Astrocyte (in vitro differentiated cells and primary cell): Measurements from ENCODE around the gene LIN7C. TPM values are rescaled to one million over a fixed set of nuclear protein-coding genes. Genes with fewer than 3 reads are reported as not detected.

ENCODE experiments used
- DNase-seq: peaks from one replicate; pipeline ENCODE4 v3.0.0-alpha.2; 2010; ENCODE audit warnings: low read depth
- FAIRE-seq: peaks from 2 replicates; lab custom pipeline; 2011; peaks lifted over from hg19 to GRCh38; lab: Jason Lieb, UNC
- H2AFZ ChIP-seq: 2 replicates; pipeline ENCODE4 v1.6.0; 2012; ENCODE audit warnings: low read depth, low read length, inconsistent platforms
- H3K27ac ChIP-seq: 2 replicates; pipeline ENCODE4 v1.5.1; 2011; ENCODE audit warnings: low read depth, low read length, inconsistent platforms
- H3K27me3 ChIP-seq: 2 replicates; pipeline ENCODE4 v1.6.0; 2011; ENCODE audit warnings: low read length, inconsistent platforms; ENCODE audit not compliant: insufficient read depth
- H3K36me3 ChIP-seq: 2 replicates; pipeline ENCODE4 v1.5.1; 2011; ENCODE audit warnings: low read length, inconsistent platforms; ENCODE audit not compliant: insufficient read depth
- H3K4me1 ChIP-seq: 2 replicates; pipeline ENCODE4 v1.5.1; 2011; ENCODE audit warnings: low read length, inconsistent platforms; ENCODE audit not compliant: insufficient read depth
- H3K4me2 ChIP-seq: 2 replicates; pipeline ENCODE4 v1.6.0; 2012; ENCODE audit warnings: low read length, inconsistent platforms
- H3K4me3 ChIP-seq: 2 replicates; pipeline ENCODE4 v1.5.1; 2011; ENCODE audit warnings: low read depth, mild to moderate bottlenecking, low read length, inconsistent platforms; ENCODE audit not compliant: insufficient read depth
- H3K79me2 ChIP-seq: 2 replicates; pipeline ENCODE4 v1.6.0; 2012; ENCODE audit warnings: mild to moderate bottlenecking, low read length, inconsistent platforms; ENCODE audit not compliant: insufficient read depth
- H3K9ac ChIP-seq: 2 replicates; pipeline ENCODE4 v1.6.0; 2012; ENCODE audit warnings: mild to moderate bottlenecking, low read length, inconsistent platforms
- H3K9me3 ChIP-seq: 2 replicates; pipeline ENCODE4 v1.5.1; 2012; ENCODE audit warnings: low read depth, mild to moderate bottlenecking, low read length, inconsistent platforms; ENCODE audit not compliant: insufficient read depth
- H4K20me1 ChIP-seq: 2 replicates; pipeline ENCODE4 v1.6.0; 2012; ENCODE audit warnings: low read length, inconsistent platforms; ENCODE audit not compliant: insufficient read depth
- H3K27ac Mint-ChIP-seq: one replicate; pipeline ENCODE4 v1.8.0; 2021; ENCODE audit warnings: mild to moderate bottlenecking, mixed read lengths; ENCODE audit not compliant: unreplicated experiment
- H3K27me3 Mint-ChIP-seq: one replicate; pipeline ENCODE4 v1.8.0; 2021; ENCODE audit warnings: low read depth, mixed read lengths; ENCODE audit not compliant: unreplicated experiment
- H3K36me3 Mint-ChIP-seq: one replicate; pipeline ENCODE4 v1.8.0; 2021; ENCODE audit warnings: low read depth, mixed read lengths; ENCODE audit not compliant: unreplicated experiment
- H3K4me1 Mint-ChIP-seq: one replicate; pipeline ENCODE4 v1.8.0; 2021; ENCODE audit warnings: low read depth, mixed read lengths; ENCODE audit not compliant: unreplicated experiment
- H3K4me3 Mint-ChIP-seq: one replicate; pipeline ENCODE4 v1.8.0; 2021; ENCODE audit warnings: mild to moderate bottlenecking, moderate library complexity, mixed read lengths; ENCODE audit not compliant: unreplicated experiment
- H3K9me3 Mint-ChIP-seq: one replicate; pipeline ENCODE4 v1.8.0; 2021; ENCODE audit warnings: mild to moderate bottlenecking, mixed read lengths; ENCODE audit not compliant: unreplicated experiment
- CTCF ChIP-seq: IDR thresholded peaks from 2 replicates; pipeline ENCODE4 v1.5.1; 2011; ENCODE audit warnings: low read depth, mild to moderate bottlenecking, inconsistent platforms, low read length, moderate library complexity; ENCODE audit not compliant: insufficient read depth
- EZH2 ChIP-seq: IDR thresholded peaks from 2 replicates; pipeline ENCODE4 v1.6.1; 2012; ENCODE audit warnings: mild to moderate bottlenecking, low read length, inconsistent platforms; ENCODE audit not compliant: insufficient read depth
- total RNA-seq: library from RNA; stranded (reverse); gene quantifications from 2 replicates; pipeline ENCODE4 v1.2.1, GENCODE V29; 2021

LIN7C gene
- total RNA-seq, 1 donor from 2014 or later = 38.7 TPM

GRCh38 chr11:27514076-27514475 lies 7.5 kb upstream of the LIN7C start:
- Histone ChIP-seq H3K79me2 (no peaks in the 10 kb centered on the region), H3K9me3 (peaks cover 3% of the 10 kb centered on the region), H3K4me2 (peak overlapping the region; percentile 1), H3K4me1 (peaks cover 3% of the 10 kb centered on the region), H2AFZ (no peak overlapping the region), H3K4me3 (no peak overlapping the region), H3K27me3 (no peaks in the 10 kb centered on the region), H3K9ac (no peak overlapping the region), H3K27ac (peak overlapping the region; percentile 12), H4K20me1 (no peaks in the 10 kb centered on the region), H3K36me3 (no peaks in the 10 kb centered on the region)
- no peak overlapping the region for H3K4me3 Mint-ChIP-seq
- peaks cover 2% of the 10 kb centered on the region for H3K9me3 Mint-ChIP-seq
- H3K36me3 Mint-ChIP-seq = no peaks in the 10 kb centered on the region
- H3K4me1 Mint-ChIP-seq = no peaks in the 10 kb centered on the region
- H3K27me3 Mint-ChIP-seq = no peaks in the 10 kb centered on the region
- no peak for DNase-seq
- no peak overlapping the region for H3K27ac Mint-ChIP-seq
- no peak for FAIRE-seq
- TF ChIP-seq CTCF (no peak), EZH2 (no peak)

- H3K9me3 ChIP-seq = peaks cover 3% of the 10 kb centered on the region
- no peaks in the 10 kb centered on the region for H3K36me3 ChIP-seq
- H3K4me1 ChIP-seq = peaks cover 3% of the 10 kb centered on the region
- Mint-ChIP-seq H3K9me3 (peaks cover 2% of the 10 kb centered on the region), H3K27me3 (no peaks in the 10 kb centered on the region), H3K36me3 (no peaks in the 10 kb centered on the region), H3K4me3 (no peak overlapping the region), H3K4me1 (no peaks in the 10 kb centered on the region), H3K27ac (no peak overlapping the region)
- H3K9ac ChIP-seq = no peak overlapping the region
- FAIRE-seq (no peak), DNase-seq (no peak)
- no peak overlapping the region for H3K27ac ChIP-seq
- H2AFZ ChIP-seq = no peak overlapping the region
- H3K27me3 ChIP-seq = no peaks in the 10 kb centered on the region
- no peaks in the 10 kb centered on the region for H3K79me2 ChIP-seq
- no peak for TF ChIP-seq CTCF
- no peak for TF ChIP-seq EZH2
- H4K20me1 ChIP-seq = no peaks in the 10 kb centered on the region
- H3K4me3 ChIP-seq = no peak overlapping the region
- H3K4me2 ChIP-seq = no peak overlapping the region
Measured at GRCh38 chr11:27513389-27513788, 6.8 kb upstream of the LIN7C start.

GRCh38 chr11:27512238-27512637 lies 5.7 kb upstream of the LIN7C start:
- Mint-ChIP-seq H3K36me3 (no peaks in the 10 kb centered on the region), H3K27ac (no peak overlapping the region)

More at GRCh38 chr11:27512238-27512637, 5.7 kb upstream of the LIN7C start:
- Histone ChIP-seq H3K79me2 (peaks cover 10% of the 10 kb centered on the region), H3K4me3 (no peak overlapping the region), H4K20me1 (no peaks in the 10 kb centered on the region), H3K27ac (no peak overlapping the region), H3K36me3 (no peaks in the 10 kb centered on the region), H3K4me2 (no peak overlapping the region), H3K27me3 (no peaks in the 10 kb centered on the region), H3K4me1 (peaks cover 6% of the 10 kb centered on the region), H2AFZ (no peak overlapping the region), H3K9ac (no peak overlapping the region), H3K9me3 (peaks cover 3% of the 10 kb centered on the region)
- peaks cover 7% of the 10 kb centered on the region for H3K4me1 Mint-ChIP-seq
- FAIRE-seq (peak; percentile 69), DNase-seq (no peak)
- no peak overlapping the region for H3K4me3 Mint-ChIP-seq
- no peak for TF ChIP-seq CTCF
- no peak for TF ChIP-seq EZH2
- H3K27me3 Mint-ChIP-seq = no peaks in the 10 kb centered on the region
- H3K9me3 Mint-ChIP-seq = peaks cover 2% of the 10 kb centered on the region
